GM19193 (cell line): ENCODE measurements around the gene CD320.

ENCODE experiments used
- POLR2A ChIP-seq: IDR thresholded peaks from 4 replicates; pipeline ENCODE4 v1.6.1; 2011; ENCODE audit not compliant: insufficient read depth, insufficient read length; ENCODE audit errors: extremely low read depth

The CD320 gene

GRCh38 chr19:8334458-8335342 lies 26.5 kb upstream of the CD320 start:
- no peak for TF ChIP-seq POLR2A

GRCh38 chr19:8333767-8334457 lies 25.8 kb upstream of the CD320 start:
- TF ChIP-seq POLR2A, result no peak

DNA sequence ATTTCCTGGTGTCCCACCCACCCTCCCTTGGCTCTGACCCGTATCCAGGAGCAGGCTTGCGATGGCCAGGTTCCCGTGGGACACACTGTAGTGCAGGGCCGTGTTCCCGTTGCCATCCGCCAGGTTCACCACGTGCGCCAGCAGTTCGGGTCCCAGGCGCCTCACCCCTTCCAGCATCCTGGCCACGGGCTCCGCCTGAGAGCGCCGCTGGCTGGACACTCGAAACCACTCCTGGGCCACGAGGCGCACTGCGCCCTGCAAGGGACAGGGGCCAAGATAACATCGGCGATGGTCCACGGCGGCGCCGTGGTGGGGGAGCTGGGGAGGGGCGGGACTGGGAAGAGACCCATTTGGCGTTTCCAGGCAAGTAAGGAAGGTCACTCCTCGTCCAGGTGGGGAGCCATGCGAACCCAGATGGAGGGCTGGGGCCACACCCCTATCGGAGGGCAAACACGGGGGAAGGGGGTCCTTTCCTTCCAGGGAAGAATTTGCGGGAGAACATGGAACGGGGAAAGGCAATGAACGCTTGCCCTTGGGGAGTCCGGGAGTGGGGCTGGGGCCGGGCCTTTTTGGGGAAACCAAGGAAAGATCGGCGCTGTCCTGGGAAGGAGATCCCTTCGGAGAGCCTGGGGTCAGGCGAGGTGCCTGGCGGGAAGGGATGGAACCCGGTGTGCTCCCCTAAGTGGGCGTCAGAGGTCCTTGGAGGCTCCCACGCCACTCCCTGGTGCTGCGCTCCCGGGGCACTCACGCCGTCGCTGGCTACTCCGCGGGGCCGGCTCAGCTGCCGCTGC lies 25.0 kb upstream of the CD320 start:
- no peak for TF ChIP-seq POLR2A

- TF ChIP-seq POLR2A, result no peak
Observed at GRCh38 chr19:8331263-8331845, 23.2 kb upstream of the CD320 start.

DNA sequence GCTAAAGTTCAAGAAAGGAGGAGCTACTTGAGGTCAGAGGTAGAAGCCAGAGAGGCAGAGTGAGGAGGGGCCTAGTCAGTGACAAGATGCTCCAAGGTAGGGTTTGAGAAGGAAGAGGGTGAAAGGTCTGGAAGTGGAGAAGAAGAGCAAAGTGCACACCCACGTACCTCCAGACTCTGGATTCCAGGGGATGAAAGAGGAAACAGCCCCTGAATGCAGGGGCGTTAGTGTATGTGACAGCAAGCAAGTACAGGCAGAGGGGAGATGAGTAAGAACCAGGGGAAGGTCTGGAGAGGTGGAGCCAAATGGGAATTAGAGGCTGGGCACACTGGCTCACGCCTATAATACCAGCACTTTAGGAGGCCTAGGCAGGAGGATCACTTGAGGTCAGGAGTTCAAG lies 21.8 kb upstream of the CD320 start:
- no peak for TF ChIP-seq POLR2A

- TF ChIP-seq POLR2A, result no peak
Observed at GRCh38 chr19:8325454-8325853, 17.3 kb upstream of the CD320 start.

DNA sequence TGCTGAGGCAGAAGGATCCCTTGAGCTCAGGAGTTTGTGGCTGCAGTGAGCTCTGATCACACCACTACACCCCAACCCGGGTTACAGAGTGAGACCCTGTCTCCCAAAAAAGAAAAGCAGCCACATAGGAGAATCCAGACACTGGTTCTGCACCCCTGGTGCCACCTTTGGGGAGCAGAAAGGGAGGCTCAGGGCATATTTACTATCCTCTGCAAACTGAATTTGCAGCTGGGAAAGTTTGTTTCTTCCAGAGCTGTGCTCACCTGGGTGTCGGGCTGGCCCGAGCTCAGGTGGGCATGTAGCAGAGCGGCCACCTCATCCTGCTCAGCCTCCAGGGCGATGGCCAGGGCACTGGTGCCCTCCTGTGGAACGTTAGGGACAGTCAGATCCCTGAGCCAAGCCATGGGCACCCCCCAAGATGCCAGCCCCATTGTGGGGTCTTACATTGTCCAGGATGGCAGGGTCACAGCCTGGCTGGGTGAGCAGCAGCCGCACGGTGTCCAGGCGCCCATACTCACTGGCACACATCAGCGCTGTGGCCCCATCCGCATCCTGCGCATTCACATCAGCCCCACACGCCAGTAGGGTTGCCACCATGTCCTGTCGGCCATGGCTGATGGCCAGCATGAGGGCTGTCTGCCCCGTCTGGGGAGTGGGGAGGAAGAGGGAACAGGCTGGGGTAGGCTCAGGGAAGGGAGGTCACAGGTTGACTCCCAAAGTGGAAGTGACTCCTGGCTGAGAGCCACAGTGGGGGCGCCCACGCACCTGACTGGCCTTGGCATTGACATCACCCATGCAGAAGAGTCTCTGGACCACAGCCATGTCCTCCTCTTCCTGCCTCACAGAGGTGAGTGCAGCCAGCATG lies 16.3 kb upstream of the CD320 start:
- TF ChIP-seq POLR2A, result peak; percentile 48

GRCh38 chr19:8323781-8324185 lies 15.6 kb upstream of the CD320 start:
- no peak for TF ChIP-seq POLR2A

DNA sequence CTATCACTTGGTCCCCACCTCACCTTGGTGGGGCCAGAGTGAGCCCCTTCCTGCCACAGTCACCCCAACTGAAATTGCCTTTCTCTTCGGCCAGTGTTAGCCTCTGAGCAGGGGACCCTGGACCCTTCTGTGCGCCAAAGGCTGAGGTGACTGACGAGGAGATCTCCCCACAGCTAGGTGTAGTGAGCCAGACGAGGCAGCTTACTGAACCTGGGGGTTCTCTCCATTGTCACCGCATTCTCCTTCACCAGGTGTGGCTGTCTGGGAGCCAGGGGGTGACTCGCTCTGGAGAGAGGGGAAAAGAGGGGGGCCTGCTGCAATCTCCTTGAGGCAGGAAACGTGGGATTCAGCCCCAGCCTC lies 14.5 kb upstream of the CD320 start:
- no peak for TF ChIP-seq POLR2A

GRCh38 chr19:8321986-8322637 lies 14.0 kb upstream of the CD320 start:
- no peak for TF ChIP-seq POLR2A

DNA sequence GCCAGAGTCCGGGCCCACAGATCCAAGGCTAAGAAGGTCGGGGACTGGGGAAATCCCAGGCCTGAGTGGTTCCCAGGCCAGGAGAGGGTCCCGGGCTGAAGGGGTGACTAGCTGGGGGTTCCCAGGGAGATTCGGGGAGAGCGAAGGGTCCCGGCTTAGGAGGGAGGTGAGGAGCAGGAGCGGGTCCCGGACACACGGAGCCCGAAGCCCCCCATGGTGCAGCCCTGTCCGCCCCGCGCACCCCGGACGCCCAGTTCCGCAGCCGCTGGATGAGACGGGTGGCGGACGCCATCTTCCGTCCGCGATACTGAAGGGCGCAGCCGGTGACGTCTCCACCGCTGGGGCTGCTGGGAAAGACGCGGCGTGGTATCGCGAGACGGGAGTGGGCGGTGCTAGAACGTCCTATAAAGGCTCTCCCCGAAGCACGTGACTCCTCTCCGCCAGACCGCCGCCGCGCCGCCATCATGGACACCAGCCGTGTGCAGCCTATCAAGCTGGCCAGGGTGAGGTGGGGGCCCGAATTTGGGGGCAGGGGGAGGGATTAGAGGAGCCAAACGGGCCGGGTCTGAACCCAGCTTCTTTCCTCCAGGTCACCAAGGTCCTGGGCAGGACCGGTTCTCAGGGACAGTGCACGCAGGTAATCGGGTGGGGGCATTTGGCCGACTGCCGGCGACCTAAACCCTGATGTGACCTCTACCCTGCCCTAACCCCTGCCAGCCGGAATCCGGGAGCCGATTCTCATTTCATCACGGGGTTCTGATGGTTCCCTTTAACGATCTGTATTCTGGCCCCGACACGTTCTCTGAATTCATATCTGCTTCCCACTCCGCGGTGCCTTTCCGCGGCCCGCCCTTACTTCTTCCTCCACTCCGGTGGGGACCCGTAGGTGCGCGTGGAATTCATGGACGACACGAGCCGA lies 13.2 kb upstream of the CD320 start, which contains the start of the genes NDUFA7 and RPS28:
TSS of gene NDUFA7 (minus strand) at position 309 of the 919 bp plus-strand sequence. CDS start at position 292, 17 bp downstream.
TSS of gene RPS28 (plus strand) at position 430 of the 919 bp plus-strand sequence. CDS start at position 465, 35 bp downstream.
- peak; percentile 95 for TF ChIP-seq POLR2A

- no peak for TF ChIP-seq POLR2A
Observed at GRCh38 chr19:8320564-8321066, 12.5 kb upstream of the CD320 start.
